Skin epidermis (tissue), 12 donors: ENCODE results near the gene GASK1A.
A peak's percentile ranks its signal among the peaks of the same experiment; 100 is the strongest.
"Not testable (repeated sequence)": the region's sequence is repeated elsewhere in the genome, so short reads cannot be mapped to it uniquely, and the experiment has no call there.

Experiments used
- H3K27ac ChIP-seq, 21 experiments: fragments of 200-600 bp; sonication (generic) in 11 of 21; one replicate each; pipeline ENCODE4 v1.5.0; 2020; ENCODE audit warnings: mild to moderate bottlenecking in 3 of 21, inconsistent platforms in 2 of 21, moderate library complexity in 2 of 21
- H3K4me3 ChIP-seq, 7 experiments: fragments of 200-600 bp; sonication (generic) in 2 of 7; one replicate each; pipeline ENCODE4 v1.5.0; 2020; ENCODE audit warnings: inconsistent platforms in 2 of 7, mild to moderate bottlenecking in 2 of 7, moderate library complexity in 1 of 7

GASK1A gene

DNA sequence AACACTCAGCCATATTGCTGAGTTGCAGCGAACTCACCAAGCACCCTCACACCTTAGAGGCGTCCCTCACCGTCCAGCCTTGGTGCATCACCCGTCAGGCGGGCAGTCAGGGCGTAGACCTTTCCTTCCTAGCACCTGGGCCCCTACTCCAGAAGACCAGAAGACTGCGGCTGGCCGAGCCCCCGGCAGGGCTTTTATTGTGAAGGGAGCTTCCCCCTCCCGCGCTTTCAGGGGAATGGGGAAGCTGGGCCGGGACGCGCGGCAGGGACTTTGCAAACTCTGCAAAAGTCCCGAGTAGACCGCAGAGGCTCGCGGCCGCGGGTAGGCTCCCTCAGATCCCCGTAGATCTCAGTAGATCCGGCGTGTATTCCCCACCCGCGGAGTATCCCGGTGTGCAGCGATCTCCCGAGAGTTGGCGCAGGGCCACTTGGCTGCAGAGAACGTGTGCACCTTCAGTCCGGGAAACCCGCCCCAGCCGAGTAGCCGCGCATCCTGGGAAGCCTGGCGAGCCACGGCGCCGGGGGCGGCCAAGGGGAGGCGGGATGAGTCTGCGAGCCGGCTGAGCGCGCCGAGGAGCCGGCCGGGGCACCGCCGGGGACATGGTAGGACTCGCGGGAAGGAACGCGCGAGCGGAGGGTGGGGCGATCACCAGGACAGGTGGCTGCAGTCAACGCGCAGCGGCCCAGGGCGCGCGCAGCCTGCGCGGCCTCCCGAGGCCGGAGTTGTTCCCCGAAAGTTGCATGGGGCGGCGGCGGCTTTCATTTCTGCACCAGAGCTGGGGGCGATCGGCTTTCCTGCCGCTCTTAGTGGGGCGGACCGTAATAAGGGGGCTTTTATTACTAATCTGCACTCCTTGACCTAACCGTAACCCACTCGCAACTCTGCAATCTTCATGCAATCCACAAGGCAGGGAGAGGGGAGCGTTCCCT lies at the start of gene GASK1A:
TSS of gene GASK1A (plus strand) at position 268 of the 929 bp plus-strand sequence. CDS start at position 600, 332 bp downstream.
- Histone ChIP-seq H3K4me3 (peak within 1 kb of the TSS; percentile 38 to 62 (median 48)), H3K27ac (peak within 1 kb of the TSS in 13 of 21 experiments; percentile 4 to 74 (median 31))

GRCh38 chr3:42934111-42934510 lies 45.0 kb upstream of the GASK1A start:
- H3K4me3 ChIP-seq = no peak overlapping the region
- H3K27ac ChIP-seq = no peak overlapping the region

- Histone ChIP-seq H3K27ac (no peak overlapping the region), H3K4me3 (no peak overlapping the region)
Measured at GRCh38 chr3:42934910-42935309, 44.2 kb upstream of the GASK1A start.

- Histone ChIP-seq H3K27ac (no peak overlapping the region), H3K4me3 (no peak overlapping the region)
Measured at GRCh38 chr3:42935472-42935871, 43.6 kb upstream of the GASK1A start.

- Histone ChIP-seq H3K4me3 (peak overlapping the region in 5 of 7 experiments; percentile 14 to 35 (median 29)), H3K27ac (peak overlapping the region in 1 of 21 experiments; percentile 12)
Measured at GRCh38 chr3:42936157-42936981, 42.7 kb upstream of the GASK1A start.

DNA sequence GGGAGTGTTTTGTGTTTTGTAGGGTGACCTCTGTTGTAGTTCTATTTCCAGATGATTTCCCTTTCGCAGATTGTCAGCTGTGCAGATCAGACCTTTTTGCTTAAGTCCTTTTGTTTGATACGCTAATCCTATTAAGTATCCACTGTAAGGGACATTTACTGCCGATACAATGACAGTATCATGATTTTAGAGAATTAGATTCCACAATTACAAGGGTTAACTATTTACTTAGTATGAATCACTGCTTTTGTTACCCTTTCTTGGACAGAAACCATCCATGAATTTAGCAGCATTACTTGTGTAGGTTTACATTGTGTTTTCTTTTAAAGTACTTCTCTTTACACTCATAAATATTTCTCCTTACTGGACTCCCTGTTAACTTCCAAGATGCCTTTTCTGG lies 41.8 kb upstream of the GASK1A start:
- H3K4me3 ChIP-seq = no peak overlapping the region
- H3K27ac ChIP-seq = no peak overlapping the region

- H3K4me3 ChIP-seq = no peak overlapping the region
Measured at GRCh38 chr3:42942693-42943092, 36.4 kb upstream of the GASK1A start.

DNA sequence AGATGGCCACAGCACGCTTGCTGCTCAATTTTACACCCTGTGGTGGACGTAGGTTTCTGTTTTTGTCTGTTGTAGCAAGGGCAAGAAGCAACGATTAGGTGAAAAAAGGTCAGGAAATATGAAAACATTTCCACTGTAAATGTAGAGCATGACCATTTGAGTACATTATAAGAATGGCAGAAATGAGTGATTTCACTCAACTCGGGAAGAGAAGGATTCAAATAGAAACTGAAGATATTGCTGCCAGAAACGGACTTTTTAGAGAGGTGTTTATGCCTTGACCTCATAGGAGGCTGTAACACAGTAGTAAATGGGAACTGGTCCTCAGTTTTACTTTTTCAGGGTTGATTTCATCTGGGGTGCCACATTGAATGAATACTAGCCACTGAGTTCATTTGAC lies 33.1 kb upstream of the GASK1A start:
- Histone ChIP-seq H3K4me3 (no peak overlapping the region), H3K27ac (no peak overlapping the region)

More at GRCh38 chr3:42942693-42943092, 36.4 kb upstream of the GASK1A start:
- no peak overlapping the region for H3K27ac ChIP-seq

GRCh38 chr3:42957573-42957972 lies 21.5 kb upstream of the GASK1A start:
- Histone ChIP-seq H3K4me3 (no peak overlapping the region), H3K27ac (no peak overlapping the region)

- Histone ChIP-seq H3K4me3 (no peak overlapping the region), H3K27ac (no peak overlapping the region)
Measured at GRCh38 chr3:42960282-42960681, 18.8 kb upstream of the GASK1A start.

- H3K4me3 ChIP-seq = no peak overlapping the region
- no peak overlapping the region for H3K27ac ChIP-seq
Measured at GRCh38 chr3:42960786-42961185, 18.3 kb upstream of the GASK1A start.

- no peak overlapping the region for H3K4me3 ChIP-seq
- no peak overlapping the region for H3K27ac ChIP-seq
Measured at GRCh38 chr3:42961633-42962032, 17.5 kb upstream of the GASK1A start.

DNA sequence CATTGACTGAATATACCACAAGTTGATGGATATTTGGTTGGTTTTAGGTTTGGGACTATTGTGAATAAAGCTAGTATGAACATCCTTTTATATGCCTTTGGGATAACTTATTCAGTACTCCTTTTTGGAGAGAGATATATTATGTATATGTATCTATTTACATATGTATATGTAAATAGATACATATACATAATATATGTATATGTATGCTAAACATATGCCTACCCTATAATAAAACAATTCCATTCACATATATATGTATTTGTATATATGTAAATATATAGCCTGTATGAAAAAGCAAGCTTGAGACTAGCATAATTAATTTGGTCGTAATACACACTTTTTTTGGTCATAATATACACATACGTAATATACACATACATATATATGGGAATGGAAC lies 15.8 kb upstream of the GASK1A start:
- no peak overlapping the region for H3K27ac ChIP-seq
- no peak overlapping the region for H3K4me3 ChIP-seq

GRCh38 chr3:42964266-42964665 lies 14.8 kb upstream of the GASK1A start:
- Histone ChIP-seq H3K4me3 (no peak overlapping the region), H3K27ac (no peak overlapping the region)

GRCh38 chr3:42970557-42970956 lies 8.6 kb upstream of the GASK1A start:
- Histone ChIP-seq H3K4me3 (no peak overlapping the region), H3K27ac (no peak overlapping the region)

- no peak overlapping the region for H3K27ac ChIP-seq
- H3K4me3 ChIP-seq = no peak overlapping the region
Measured at GRCh38 chr3:42970976-42971772, 7.9 kb upstream of the GASK1A start.

DNA sequence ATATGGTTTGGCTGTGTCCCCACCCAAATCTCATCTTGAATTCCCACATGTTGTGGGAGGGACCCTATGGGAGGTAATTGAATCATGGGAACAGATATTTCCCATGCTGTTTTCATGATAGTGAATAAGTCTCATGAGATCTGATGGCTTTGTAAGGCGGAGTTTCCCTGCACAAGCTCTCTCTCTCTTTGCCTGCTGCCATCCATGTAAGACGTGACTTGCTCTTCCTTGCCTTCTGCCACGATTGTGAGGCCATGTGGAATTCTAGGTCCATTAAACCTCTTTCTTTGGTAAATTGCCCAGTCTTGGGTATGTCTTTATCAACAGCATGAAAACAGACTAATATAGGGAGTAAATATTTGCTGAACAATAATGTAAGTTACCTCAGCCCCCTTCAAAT lies 4.2 kb upstream of the GASK1A start:
- not testable (repeated sequence) for H3K27ac ChIP-seq, H3K4me3 ChIP-seq

GRCh38 chr3:42975456-42975855 lies 3.7 kb upstream of the GASK1A start:
- Histone ChIP-seq H3K4me3 (no peak overlapping the region), H3K27ac (no peak overlapping the region)

DNA sequence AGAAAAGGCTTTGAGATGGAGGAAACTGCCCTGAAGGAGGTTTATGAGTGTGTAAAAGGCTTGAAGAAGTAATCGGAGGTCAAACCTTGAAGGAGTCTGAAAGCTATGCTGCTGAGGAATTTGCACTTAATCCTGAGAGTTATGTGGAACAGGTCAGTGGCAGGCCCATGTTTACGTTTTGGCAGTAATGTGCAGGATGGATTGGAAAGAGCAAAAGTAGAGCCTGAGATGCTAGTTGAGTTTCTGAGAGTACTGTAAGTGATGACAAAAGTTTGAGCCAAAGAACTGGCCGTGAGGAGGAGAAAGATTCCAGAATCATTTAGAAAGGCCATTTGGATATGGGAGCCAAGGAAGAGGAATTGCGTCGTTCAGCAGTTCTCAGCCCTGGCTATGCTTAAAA lies 3.2 kb upstream of the GASK1A start:
- no peak overlapping the region for H3K27ac ChIP-seq
- no peak overlapping the region for H3K4me3 ChIP-seq

DNA sequence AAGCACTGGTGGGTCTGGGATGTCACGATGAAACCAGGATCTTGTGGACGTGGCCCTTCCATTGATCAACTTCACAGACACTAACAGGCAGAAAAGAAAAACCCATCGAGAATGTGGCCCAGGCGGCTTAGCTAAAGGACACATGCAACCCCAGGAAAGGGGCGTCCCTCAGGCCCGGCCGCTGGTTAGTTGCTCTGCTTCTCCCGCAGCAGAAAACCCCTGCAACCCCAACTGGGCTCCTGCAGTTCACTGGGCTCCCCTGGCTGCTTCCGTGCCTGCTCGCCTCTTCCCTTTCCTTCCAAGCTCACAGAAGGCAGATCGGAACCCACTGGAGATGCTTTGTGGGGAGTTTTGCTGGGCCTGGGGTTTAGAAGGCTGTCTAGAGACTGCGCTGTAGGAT lies 1.1 kb downstream of the GASK1A start:
- H3K27ac ChIP-seq = peak overlapping the region in 3 of 21 experiments; percentile 16 to 50 (median 47)
- peak overlapping the region in 3 of 7 experiments; percentile 8 to 53 (median 39) for H3K4me3 ChIP-seq
